Measurements from ENCODE around the gene MXRA8. TPM values are rescaled to one million over a fixed set of nuclear protein-coding genes. Genes with fewer than 3 reads are reported as not detected.

The MXRA8 gene
- total and polyA plus RNA-seq, 8 donors, result 1.6 to 35.8 (median 11.7) TPM

DNA sequence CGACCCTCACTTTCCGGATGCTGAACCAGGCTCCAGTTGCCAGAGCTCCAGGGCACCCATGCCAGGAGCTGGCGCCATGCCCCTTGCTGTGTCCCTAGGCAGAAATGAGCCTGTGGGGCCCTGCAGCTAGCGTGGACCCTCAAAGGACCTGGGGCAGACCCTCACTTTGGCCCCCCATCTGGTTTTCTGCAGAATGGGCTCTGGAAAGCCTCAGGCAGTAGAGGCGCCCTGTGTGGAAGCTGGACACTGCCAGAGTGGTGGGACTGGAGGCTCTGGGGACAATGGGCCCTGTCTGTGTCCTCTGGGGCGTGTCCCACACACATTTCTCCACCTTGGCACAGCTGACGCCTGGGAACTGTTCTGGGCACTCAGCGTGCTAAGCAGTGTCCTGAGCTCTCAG lies 22.9 kb upstream of the MXRA8 start:
- no peak for DNase-seq
- Histone ChIP-seq H3K27me3 (no peaks in the 10 kb centered on the region), H3K4me1 (no peaks in the 10 kb centered on the region), H3K27ac (no peak overlapping the region), H3K9me3 (no peaks in the 10 kb centered on the region), H3K36me3 (peaks cover 0 to 7% (median 6%) of the 10 kb centered on the region in 3 donors), H3K4me3 (no peak overlapping the region)
- FAIRE-seq, result no peak
- intact Hi-C loops (cut with DNase I), result no loop called here
- ATAC-seq, result no peak
- TF ChIP-seq, protein P1, sequence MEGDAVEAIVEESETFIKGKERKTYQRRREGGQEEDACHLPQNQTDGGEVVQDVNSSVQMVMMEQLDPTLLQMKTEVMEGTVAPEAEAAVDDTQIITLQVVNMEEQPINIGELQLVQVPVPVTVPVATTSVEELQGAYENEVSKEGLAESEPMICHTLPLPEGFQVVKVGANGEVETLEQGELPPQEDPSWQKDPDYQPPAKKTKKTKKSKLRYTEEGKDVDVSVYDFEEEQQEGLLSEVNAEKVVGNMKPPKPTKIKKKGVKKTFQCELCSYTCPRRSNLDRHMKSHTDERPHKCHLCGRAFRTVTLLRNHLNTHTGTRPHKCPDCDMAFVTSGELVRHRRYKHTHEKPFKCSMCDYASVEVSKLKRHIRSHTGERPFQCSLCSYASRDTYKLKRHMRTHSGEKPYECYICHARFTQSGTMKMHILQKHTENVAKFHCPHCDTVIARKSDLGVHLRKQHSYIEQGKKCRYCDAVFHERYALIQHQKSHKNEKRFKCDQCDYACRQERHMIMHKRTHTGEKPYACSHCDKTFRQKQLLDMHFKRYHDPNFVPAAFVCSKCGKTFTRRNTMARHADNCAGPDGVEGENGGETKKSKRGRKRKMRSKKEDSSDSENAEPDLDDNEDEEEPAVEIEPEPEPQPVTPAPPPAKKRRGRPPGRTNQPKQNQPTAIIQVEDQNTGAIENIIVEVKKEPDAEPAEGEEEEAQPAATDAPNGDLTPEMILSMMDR (IDR thresholded peaks at IDR 0.05), result no peak
- 77 to 78% methylated on average over 8 of the region's 8 CpGs for WGBS, 2 donors

DNA sequence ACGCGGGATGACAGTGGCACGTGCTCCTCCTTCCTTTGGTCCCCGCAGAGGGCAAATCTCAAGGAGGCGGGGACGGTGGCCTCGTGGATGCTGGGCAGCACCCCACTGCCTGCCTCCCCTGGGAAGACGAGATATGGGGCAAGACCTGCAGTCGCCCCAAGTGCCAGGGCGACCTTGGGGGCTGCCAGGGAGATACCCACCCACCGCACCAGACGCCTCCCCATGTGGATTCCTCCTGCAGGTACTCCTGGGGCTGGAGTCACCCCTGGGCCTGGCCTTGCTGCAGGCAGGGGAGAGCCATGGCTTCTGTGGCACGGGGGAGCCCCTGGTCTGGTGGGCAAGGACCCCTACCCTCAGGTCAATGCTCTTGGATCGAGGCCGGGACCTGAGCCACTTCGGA lies 22.5 kb upstream of the MXRA8 start:
- peak in 1 of 6 donors; percentile 67 for DNase-seq
- no peak for FAIRE-seq
- H3K4me3 ChIP-seq, result no peak overlapping the region
- H3K27me3 ChIP-seq, result no peaks in the 10 kb centered on the region
- intact Hi-C loops (cut with DNase I), result no loop called here
- TF ChIP-seq, protein P1 (IDR thresholded peaks at IDR 0.05), result no peak
- H3K4me1 ChIP-seq, result peaks cover 0 to 4% (median 0%) of the 10 kb centered on the region in 3 donors
- no peaks in the 10 kb centered on the region for H3K9me3 ChIP-seq
- peaks cover 0 to 3% (median 2%) of the 10 kb centered on the region in 3 donors for H3K36me3 ChIP-seq
- ATAC-seq, result no peak
- 90 to 97% methylated on average over 14 to 16 of the region's 16 CpGs for WGBS, 2 donors
- H3K27ac ChIP-seq, result no peak overlapping the region

DNA sequence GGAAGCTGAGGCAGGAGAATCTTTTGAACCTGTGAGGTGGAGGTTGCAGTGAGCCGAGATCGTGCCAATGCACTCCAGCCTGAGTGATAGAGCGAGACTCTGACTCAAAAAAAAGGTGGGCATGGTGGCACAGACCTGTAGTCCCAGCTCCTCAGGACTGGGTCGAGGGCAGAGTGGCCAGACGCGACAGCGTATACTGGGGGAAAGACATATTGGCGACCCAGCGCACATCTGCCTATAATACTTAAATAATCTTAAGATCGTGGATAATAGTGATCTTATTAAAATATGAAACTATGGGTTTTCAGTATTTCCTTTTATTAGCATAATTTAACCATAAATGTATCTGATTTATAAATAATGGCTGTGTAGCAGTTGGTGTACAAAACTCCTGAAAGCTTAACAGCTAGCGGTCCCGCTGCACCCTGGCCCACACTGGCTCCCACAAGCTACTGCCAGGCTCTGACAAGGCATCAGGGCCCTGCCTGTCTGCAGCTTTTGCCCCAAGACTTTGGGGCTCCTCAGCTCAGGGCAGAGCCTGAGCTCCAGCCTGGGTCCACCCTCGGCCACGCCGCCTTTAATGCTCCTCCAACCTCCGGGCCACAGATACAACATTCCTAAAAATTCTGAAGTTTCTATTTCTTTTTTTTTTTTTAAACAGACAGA lies 19.3 kb upstream of the MXRA8 start:
- DNase-seq (no peak), ATAC-seq (no peak), FAIRE-seq (no peak)
- peaks cover 6 to 16% (median 8%) of the 10 kb centered on the region in 3 donors for H3K4me1 ChIP-seq
- TF ChIP-seq, protein P1 (IDR thresholded peaks at IDR 0.05), result no peak
- H3K4me3 ChIP-seq, result no peak overlapping the region
- no peaks in the 10 kb centered on the region for H3K27me3 ChIP-seq
- WGBS, 2 donors, result 93 to 96% methylated on average over 16 of the region's 16 CpGs
- intact Hi-C loops (cut with DNase I), result no loop called here
- no peaks in the 10 kb centered on the region for H3K9me3 ChIP-seq
- no peaks in the 10 kb centered on the region for H3K36me3 ChIP-seq
- H3K27ac ChIP-seq, result no peak overlapping the region

DNA sequence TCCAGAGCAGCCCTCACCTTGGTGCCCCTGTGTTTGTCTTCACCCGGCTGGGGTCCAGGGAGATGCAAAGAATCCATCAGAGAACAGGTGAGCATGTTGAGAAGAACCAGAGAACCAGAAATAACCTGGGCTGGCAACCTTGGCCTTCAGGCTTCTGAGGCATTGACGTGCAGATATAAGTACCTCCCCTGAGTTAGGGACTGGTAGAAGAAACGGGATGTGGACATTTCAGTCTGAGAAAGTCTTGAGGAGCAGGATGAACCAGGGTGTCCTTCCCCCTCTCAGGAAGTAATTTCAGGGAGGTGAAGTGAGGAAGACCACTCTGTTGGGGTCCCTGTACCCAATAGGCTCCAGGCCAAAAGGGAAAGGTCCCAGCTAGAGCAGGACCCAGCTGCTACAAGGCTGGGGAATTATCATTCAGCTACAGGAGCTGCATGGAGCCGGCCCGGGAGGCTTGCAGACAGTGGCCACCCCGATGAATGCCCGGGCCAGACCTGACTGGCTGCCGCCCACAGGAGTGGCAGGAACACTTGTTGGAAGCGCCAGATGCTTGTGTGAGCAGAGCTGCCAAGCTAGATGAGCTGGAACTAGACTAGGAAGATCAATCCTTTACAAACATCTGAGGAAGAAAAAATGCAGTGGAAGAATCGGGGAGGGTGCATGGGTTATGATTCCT lies 18.3 kb upstream of the MXRA8 start:
- peaks cover 6 to 24% (median 13%) of the 10 kb centered on the region in 3 donors for H3K4me1 ChIP-seq
- H3K36me3 ChIP-seq, result no peaks in the 10 kb centered on the region
- no peak overlapping the region for H3K4me3 ChIP-seq
- 82 to 84% methylated on average over 10 of the region's 10 CpGs for WGBS, 2 donors
- H3K27me3 ChIP-seq, result no peaks in the 10 kb centered on the region
- peak in 2 of 6 donors; percentile 37 to 57 for DNase-seq
- no peak overlapping the region for H3K27ac ChIP-seq
- TF ChIP-seq, protein P1 (IDR thresholded peaks at IDR 0.05), result no peak
- intact Hi-C loops (cut with DNase I), result no loop called here
- no peak for FAIRE-seq
- H3K9me3 ChIP-seq, result no peaks in the 10 kb centered on the region
- ATAC-seq, result no peak
